GM19035 (cell line): Measurements from ENCODE around the gene INAFM1.
A peak's percentile ranks its signal among the peaks of the same experiment; 100 is the strongest.
"Not testable (repeated sequence)": the region's sequence is repeated elsewhere in the genome, so short reads cannot be mapped to it uniquely, and the experiment has no call there.

Experiments used
- ATAC-seq: cut with Tn5 transposase; IDR thresholded peaks from one replicate; pipeline ENCODE4 v1.9.1; 2021; ENCODE audit not compliant: unreplicated experiment

The INAFM1 gene

GRCh38 chr19:47267350-47267759 is 7.3 kb upstream of the INAFM1 start:
- no peak for ATAC-seq

GRCh38 chr19:47268028-47268427 is 6.7 kb upstream of the INAFM1 start:
- ATAC-seq = no peak

- ATAC-seq = no peak
Observed at GRCh38 chr19:47269596-47269995, 5.1 kb upstream of the INAFM1 start.

- no peak for ATAC-seq
Observed at GRCh38 chr19:47270408-47270807, 4.3 kb upstream of the INAFM1 start.

GRCh38 chr19:47271949-47272348 is 2.7 kb upstream of the INAFM1 start:
- ATAC-seq = no peak

GRCh38 chr19:47272448-47273312 is 2.0 kb upstream of the INAFM1 start:
- no peak for ATAC-seq

- peak; percentile 56 for ATAC-seq
Observed at GRCh38 chr19:47273313-47274070, 1.2 kb upstream of the INAFM1 start.

- peak; percentile 30 for ATAC-seq
Observed at GRCh38 chr19:47274891-47275761, 441 bp downstream of the INAFM1 start.

GRCh38 chr19:47275791-47276461 is 1.2 kb downstream of the INAFM1 start:
- ATAC-seq = no peak

GRCh38 chr19:47276513-47276912 is 1.8 kb downstream of the INAFM1 start:
- not testable (repeated sequence) for ATAC-seq

- ATAC-seq = no peak
Observed at GRCh38 chr19:47280183-47280797, 5.6 kb downstream of the INAFM1 start.

- no peak for ATAC-seq
Observed at GRCh38 chr19:47283405-47284059, 8.8 kb downstream of the INAFM1 start.

- ATAC-seq = no peak
Observed at GRCh38 chr19:47284324-47284899, 9.7 kb downstream of the INAFM1 start.

- ATAC-seq = no peak
Observed at GRCh38 chr19:47296036-47296435, 21.4 kb downstream of the INAFM1 start.

GRCh38 chr19:47300867-47301266 is 26.2 kb downstream of the INAFM1 start:
- ATAC-seq = not testable (repeated sequence)

- no peak for ATAC-seq
Observed at GRCh38 chr19:47302249-47302648, 27.6 kb downstream of the INAFM1 start.

- ATAC-seq = no peak
Observed at GRCh38 chr19:47303966-47304365, 29.3 kb downstream of the INAFM1 start.

- no peak for ATAC-seq
Observed at GRCh38 chr19:47305309-47305751, 30.6 kb downstream of the INAFM1 start.

GRCh38 chr19:47306303-47306702 is 31.6 kb downstream of the INAFM1 start:
- ATAC-seq = no peak
